ENCODE results near the gene MTMR1.

The MTMR1 gene

DNA sequence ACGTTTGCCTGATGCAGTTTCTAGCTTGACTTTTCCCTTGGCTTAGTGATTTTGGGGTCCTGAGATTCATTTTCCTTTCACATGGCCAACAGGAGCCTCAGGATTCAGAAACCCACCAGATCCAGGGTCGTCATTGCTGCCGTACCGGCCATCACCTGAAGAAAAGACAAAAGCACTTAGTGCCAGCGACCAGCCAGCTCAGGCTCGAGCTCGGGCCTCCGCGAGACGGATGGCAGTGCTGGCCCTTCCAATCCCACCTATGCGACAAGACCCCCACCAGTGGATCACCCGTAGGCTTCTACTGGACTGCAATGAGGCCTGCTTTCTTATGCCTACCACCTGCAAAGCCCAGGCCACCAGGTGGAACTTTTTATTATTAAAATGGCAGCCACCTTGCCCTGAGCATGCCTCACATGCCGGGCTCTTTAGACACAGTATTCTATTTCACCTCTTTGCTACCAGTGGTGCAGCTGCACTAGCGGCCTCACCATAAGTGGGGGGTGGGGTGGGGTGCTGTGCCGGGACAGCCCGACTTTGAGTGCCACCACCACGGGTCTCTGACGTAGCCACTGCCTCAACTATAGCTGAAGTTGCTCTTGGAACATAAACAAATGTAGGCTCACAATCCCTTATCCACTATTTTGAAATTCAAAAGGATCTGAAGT, 84.3 kb downstream of the MTMR1 start:
- Histone ChIP-seq H3K9me3 (replicated peaks; ENCODE audit: insufficient read depth, low read length) (no peaks in the 10 kb centered on the region), H3K4me2 (ENCODE audit: low read depth, low read length) (no peak overlapping the region), H4K20me1 (ENCODE audit: insufficient read depth, low read length) (no peaks in the 10 kb centered on the region), H3K4me1 (ENCODE audit: low read length) (peaks cover 21% of the 10 kb centered on the region), H3F3A (ENCODE audit: insufficient read depth, low read length) (peaks cover 6% of the 10 kb centered on the region; the same call in 1 of the 2 replicates), H2AFZ (ENCODE audit: low read length) (no peak overlapping the region), H3K36me3 (replicated peaks; ENCODE audit: insufficient read depth, low read length) (no peaks in the 10 kb centered on the region), H3K9ac (ENCODE audit: low read length) (no peak overlapping the region), H3K4me3 (ENCODE audit: low read length) (no peak overlapping the region), H3K27ac (ENCODE audit: low read length) (no peak overlapping the region), H3K9me2 (replicated peaks; ENCODE audit: insufficient read depth, low read length) (no peaks in the 10 kb centered on the region), H3K79me2 (ENCODE audit: low read length) (no peaks in the 10 kb centered on the region), H3K27me3 (replicated peaks; ENCODE audit: insufficient read depth, low read length) (no peaks in the 10 kb centered on the region)
- TF ChIP-seq EZH2phosphoT487 (IDR thresholded peaks at IDR 0.05; ENCODE audit: low read length), result no peak
- no peak for TF ChIP-seq EZH2 (optimal IDR thresholded peaks at IDR 0.05; ENCODE audit: low read depth, low read length)
- no peak for TF ChIP-seq CTCF (IDR thresholded peaks at IDR 0.05; ENCODE audit: low read length)
- DNase-seq, result no peak

DNA sequence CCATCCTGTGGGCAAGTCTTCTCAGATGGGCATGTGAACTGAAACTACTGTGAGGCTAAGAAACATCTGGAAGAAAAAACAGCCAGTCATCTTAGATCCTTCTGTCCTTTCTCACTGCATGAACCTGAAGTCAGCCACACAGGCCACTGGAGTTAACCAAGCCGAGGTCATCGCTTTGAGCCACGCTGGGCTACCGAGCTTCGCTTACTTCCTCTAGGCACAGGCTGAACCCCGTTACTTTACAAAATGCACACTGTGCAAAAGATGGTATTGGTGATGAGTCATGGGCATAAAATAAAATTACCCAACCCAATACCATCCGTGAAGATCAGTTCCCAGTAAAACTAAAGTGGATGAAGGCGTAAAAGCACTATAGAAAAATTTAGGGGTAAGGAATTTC, 86.2 kb downstream of the MTMR1 start:
- peak overlapping the region; percentile 35 for H3K4me2 ChIP-seq (ENCODE audit: low read depth, low read length)
- H4K20me1 ChIP-seq (ENCODE audit: insufficient read depth, low read length), result no peaks in the 10 kb centered on the region
- peak; percentile 58 for DNase-seq
- TF ChIP-seq EZH2phosphoT487 (IDR thresholded peaks at IDR 0.05; ENCODE audit: low read length) (no peak), CTCF (IDR thresholded peaks at IDR 0.05; ENCODE audit: low read length) (no peak), EZH2 (optimal IDR thresholded peaks at IDR 0.05; ENCODE audit: low read depth, low read length) (no peak)
- no peaks in the 10 kb centered on the region for H3K27me3 ChIP-seq (replicated peaks; ENCODE audit: insufficient read depth, low read length)
- H3F3A ChIP-seq (ENCODE audit: insufficient read depth, low read length), result peaks cover 6% of the 10 kb centered on the region; the same call in 1 of the 2 replicates
- H3K27ac ChIP-seq (ENCODE audit: low read length), result peak overlapping the region; percentile 42; the same call in 1 of the 2 replicates
- no peak overlapping the region for H3K9ac ChIP-seq (ENCODE audit: low read length)
- no peak overlapping the region for H3K4me3 ChIP-seq (ENCODE audit: low read length)
- H3K9me2 ChIP-seq (replicated peaks; ENCODE audit: insufficient read depth, low read length), result no peaks in the 10 kb centered on the region
- peaks cover 21% of the 10 kb centered on the region for H3K4me1 ChIP-seq (ENCODE audit: low read length)
- no peaks in the 10 kb centered on the region for H3K79me2 ChIP-seq (ENCODE audit: low read length)
- no peaks in the 10 kb centered on the region for H3K36me3 ChIP-seq (replicated peaks; ENCODE audit: insufficient read depth, low read length)
- H2AFZ ChIP-seq (ENCODE audit: low read length), result no peak overlapping the region
- H3K9me3 ChIP-seq (replicated peaks; ENCODE audit: insufficient read depth, low read length), result no peaks in the 10 kb centered on the region

DNA sequence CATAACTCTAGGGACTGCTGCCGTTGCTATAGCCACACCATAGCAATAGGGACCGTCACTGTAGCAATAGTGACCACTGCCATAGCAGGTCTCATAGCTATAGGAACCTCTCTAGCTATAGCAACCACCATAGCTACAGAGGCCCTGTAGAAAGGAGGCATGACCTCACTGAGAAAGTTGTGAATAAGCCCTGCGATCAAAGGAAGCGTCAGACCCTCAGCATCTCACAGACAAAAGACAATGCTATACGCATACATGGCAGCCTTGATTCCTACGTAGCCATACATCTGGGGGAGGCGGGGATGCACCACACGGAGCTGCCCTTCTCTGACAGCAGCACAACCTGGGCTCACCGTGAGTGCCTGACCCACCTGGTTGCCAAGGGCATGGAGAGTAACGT, 88.5 kb downstream of the MTMR1 start:
- TF ChIP-seq CTCF (IDR thresholded peaks at IDR 0.05; ENCODE audit: low read length), result no peak
- TF ChIP-seq EZH2 (optimal IDR thresholded peaks at IDR 0.05; ENCODE audit: low read depth, low read length), result no peak
- no peak for TF ChIP-seq EZH2phosphoT487 (IDR thresholded peaks at IDR 0.05; ENCODE audit: low read length)
- DNase-seq, result no peak
- Histone ChIP-seq H3K4me2 (ENCODE audit: low read depth, low read length) (no peak overlapping the region), H3K36me3 (replicated peaks; ENCODE audit: insufficient read depth, low read length) (no peaks in the 10 kb centered on the region), H4K20me1 (ENCODE audit: insufficient read depth, low read length) (no peaks in the 10 kb centered on the region), H3K9me2 (replicated peaks; ENCODE audit: insufficient read depth, low read length) (no peaks in the 10 kb centered on the region), H3K9ac (ENCODE audit: low read length) (no peak overlapping the region), H3K79me2 (ENCODE audit: low read length) (no peaks in the 10 kb centered on the region), H3K4me1 (ENCODE audit: low read length) (peaks cover 21% of the 10 kb centered on the region), H3K27ac (ENCODE audit: low read length) (no peak overlapping the region), H3K9me3 (replicated peaks; ENCODE audit: insufficient read depth, low read length) (no peaks in the 10 kb centered on the region), H2AFZ (ENCODE audit: low read length) (no peak overlapping the region), H3F3A (ENCODE audit: insufficient read depth, low read length) (peaks cover 6% of the 10 kb centered on the region; the same call in 1 of the 2 replicates), H3K27me3 (replicated peaks; ENCODE audit: insufficient read depth, low read length) (no peaks in the 10 kb centered on the region), H3K4me3 (ENCODE audit: low read length) (no peak overlapping the region)
